CD4-positive, alpha-beta memory T cell (primary cell): ENCODE results near the gene SH3BP2. TPM values are rescaled to one million over a fixed set of nuclear protein-coding genes. Genes with fewer than 3 reads are reported as not detected.
A peak's percentile ranks its signal among the peaks of the same experiment; 100 is the strongest.

Experiments
- CTCF ChIA-PET: fragments of 350-600 bp; sonication (Branson Sonifier 250); formaldehyde crosslinking; loops from one replicate; lab custom pipeline; 2021; ENCODE audit warnings: inconsistent platforms; ENCODE audit not compliant: partially characterized antibody; lab: Charles Lee
- POLR2A ChIA-PET: fragments of 350-600 bp; sonication (Branson Sonifier 250); formaldehyde crosslinking; loops from one replicate; lab custom pipeline; 2021; ENCODE audit not compliant: partially characterized antibody; lab: Charles Lee
- DNase-seq, 5 donors: peaks; one replicate each; pipeline versions ENCODE4 v3.0.0 to v3.0.0-alpha.2; 2020 to 2022; ENCODE audit warnings: mixed read lengths in 1 of 5
- H3K27ac ChIP-seq: one replicate; pipeline ENCODE4 v1.7.0; 2013; ENCODE audit warnings: low read depth, low read length
- H3K27me3 ChIP-seq: 2 replicates; pipeline ENCODE4 v1.7.0; 2013; ENCODE audit warnings: mild to moderate bottlenecking, low read length, moderate library complexity; ENCODE audit not compliant: insufficient read depth
- H3K36me3 ChIP-seq: 2 replicates; pipeline ENCODE4 v1.7.0; 2013; ENCODE audit warnings: mild to moderate bottlenecking, low read length, moderate library complexity; ENCODE audit not compliant: insufficient read depth
- H3K4me1 ChIP-seq: 2 replicates; pipeline ENCODE4 v1.7.0; 2013; ENCODE audit warnings: mild to moderate bottlenecking, low read length, moderate library complexity; ENCODE audit not compliant: insufficient read depth
- H3K4me3 ChIP-seq, 2 donors: one replicate each; pipeline ENCODE4 v1.7.0; 2013; ENCODE audit warnings: low read length in 2 of 2, mild to moderate bottlenecking in 1 of 2
- H3K9me3 ChIP-seq, 2 donors: one replicate each; pipeline ENCODE4 v1.7.0; 2013; ENCODE audit warnings: low read length in 2 of 2, control low read depth in 1 of 2; ENCODE audit not compliant: control insufficient read depth in 1 of 2
- H3K27ac Mint-ChIP-seq, 7 donors: one replicate each; pipeline ENCODE4 v1.8.0; 2020 to 2021; ENCODE audit warnings: mixed read lengths in 7 of 7, mild to moderate bottlenecking in 6 of 7, inconsistent platforms in 3 of 7, moderate library complexity in 3 of 7
- H3K27me3 Mint-ChIP-seq, 2 donors: one replicate each; pipeline ENCODE4 v1.8.0; 2020 to 2021; ENCODE audit warnings: mixed read lengths in 2 of 2
- H3K36me3 Mint-ChIP-seq, 2 donors: one replicate each; pipeline ENCODE4 v1.8.0; 2020 to 2021; ENCODE audit warnings: mixed read lengths in 2 of 2, inconsistent platforms in 1 of 2, mild to moderate bottlenecking in 1 of 2
- H3K4me1 Mint-ChIP-seq, 4 donors: one replicate each; pipeline ENCODE4 v1.8.0; 2020 to 2021; ENCODE audit warnings: mixed read lengths in 4 of 4, mild to moderate bottlenecking in 1 of 4
- H3K4me3 Mint-ChIP-seq, 8 donors: one replicate each; pipeline ENCODE4 v1.8.0; 2020 to 2021; ENCODE audit warnings: mixed read lengths in 8 of 8, mild to moderate bottlenecking in 7 of 8, moderate library complexity in 6 of 8, inconsistent platforms in 3 of 8
- H3K9me3 Mint-ChIP-seq, 8 donors: one replicate each; pipeline ENCODE4 v1.8.0; 2020 to 2021; ENCODE audit warnings: mixed read lengths in 8 of 8, mild to moderate bottlenecking in 5 of 8, inconsistent platforms in 3 of 8, moderate library complexity in 1 of 8
- intact Hi-C: fragments of 100-400 bp; cut with micrococcal nuclease; formaldehyde crosslinking; loops from one replicate; pipeline ENCODE4 v1.15.1; 2023
- polyA plus RNA-seq, 2 donors: library from polyadenylated mRNA; unstranded; fragments of 300-500 nt; fragmentation: Illumina TruSeq; gene quantifications; one replicate each; pipeline ENCODE4 v1.2.3, GENCODE V29; 2021
- total RNA-seq, 2 experiments: library from RNA; stranded (reverse); gene quantifications; one replicate each; pipeline ENCODE4 v1.2.3, GENCODE V29; 2021

Gene SH3BP2
- total and polyA plus RNA-seq, 4 experiments from 2014 or later = 3.8 to 44.3 (median 27.1) TPM

- Histone ChIP-seq H3K36me3 (no peaks in the 10 kb centered on the region), H3K27ac (no peak overlapping the region), H3K9me3 (no peaks in the 10 kb centered on the region), H3K4me3 (no peak overlapping the region), H3K27me3 (no peaks in the 10 kb centered on the region), H3K4me1 (peaks cover 39% of the 10 kb centered on the region)
- POLR2A ChIA-PET = interaction anchor here (3.8 to 8.1 kb wide), 2 partner anchors 11 to 32 kb away, joined by 15 to 77 read pairs; partner anchors contain the start of gene ADD1
- Mint-ChIP-seq H3K27ac (peak overlapping the region in 2 of 7 donors; percentile 48 to 90), H3K36me3 (peaks cover 0 to 16% of the 10 kb centered on the region in 2 donors), H3K4me1 (peaks cover 22 to 51% (median 35%) of the 10 kb centered on the region in 4 donors), H3K4me3 (no peak overlapping the region), H3K27me3 (no peaks in the 10 kb centered on the region), H3K9me3 (no peaks in the 10 kb centered on the region)
- CTCF ChIA-PET = no interaction called here
- DNase-seq = peak in 1 of 5 donors; percentile 17
- intact Hi-C loops = loop anchor here (10.0 kb wide), 1 partner anchor 46 kb away; no protein-coding TSS in a partner anchor
These were observed 17.5 kb downstream of the SH3BP2 start for GRCh38 chr4:2810388-2810787.

GRCh38 chr4:2811830-2812611, 19.1 kb downstream of the SH3BP2 start:
- no peaks in the 10 kb centered on the region for H3K9me3 ChIP-seq
- H3K36me3 Mint-ChIP-seq = peaks cover 0 to 28% of the 10 kb centered on the region in 2 donors
- H3K4me1 Mint-ChIP-seq = peaks cover 34 to 65% (median 48%) of the 10 kb centered on the region in 4 donors
- H3K4me3 Mint-ChIP-seq = peak overlapping the region; percentile 84 to 100 (median 94)
- ChIA-PET CTCF (interaction anchor here (0.9 to 1.8 kb wide), 4 partner anchors 27 to 142 kb away, joined by 3 to 7 read pairs (median 4); no protein-coding TSS in a partner anchor), POLR2A (interaction anchor here (0.7 to 8.1 kb wide), 13 partner anchors 9 to 152 kb away, joined by 3 to 77 read pairs (median 6); partner anchors contain the start of genes ADD1, GRK4 and NOP14)
- no peaks in the 10 kb centered on the region for H3K9me3 Mint-ChIP-seq
- H3K36me3 ChIP-seq = no peaks in the 10 kb centered on the region
- H3K27ac ChIP-seq = peak overlapping the region; percentile 78
- H3K4me3 ChIP-seq = peak overlapping the region; percentile 24 to 74
- H3K27me3 ChIP-seq = no peaks in the 10 kb centered on the region
- H3K4me1 ChIP-seq = peaks cover 56% of the 10 kb centered on the region
- intact Hi-C loops = loop anchor here (1.0 to 10.0 kb wide), 3 partner anchors 14 to 47 kb away; no protein-coding TSS in a partner anchor
- peak; percentile 51 to 75 (median 58) for DNase-seq
- H3K27me3 Mint-ChIP-seq = no peaks in the 10 kb centered on the region
- H3K27ac Mint-ChIP-seq = peak overlapping the region; percentile 96 to 99 (median 98)

GRCh38 chr4:2812612-2813354, 19.9 kb downstream of the SH3BP2 start:
- H3K4me3 ChIP-seq = peak overlapping the region; percentile 69 to 74
- peak overlapping the region; percentile 58 to 99 (median 85) for H3K27ac Mint-ChIP-seq
- intact Hi-C loops = loop anchor here (2.0 to 10.0 kb wide), 2 partner anchors 26 to 48 kb away; no protein-coding TSS in a partner anchor
- ChIA-PET POLR2A (interaction anchor here (0.7 to 8.1 kb wide), 9 partner anchors 14 to 149 kb away, joined by 3 to 77 read pairs (median 8); partner anchors contain the start of gene ADD1), CTCF (interaction anchor here (0.7 to 1.8 kb wide), 6 partner anchors 9 to 141 kb away, joined by 3 to 7 read pairs (median 3); no protein-coding TSS in a partner anchor)
- H3K27me3 Mint-ChIP-seq = no peaks in the 10 kb centered on the region
- H3K27ac ChIP-seq = peak overlapping the region; percentile 78
- peak overlapping the region; percentile 84 to 100 (median 94) for H3K4me3 Mint-ChIP-seq
- H3K36me3 Mint-ChIP-seq = peaks cover 0 to 29% of the 10 kb centered on the region in 2 donors
- peaks cover 63% of the 10 kb centered on the region for H3K4me1 ChIP-seq
- H3K27me3 ChIP-seq = no peaks in the 10 kb centered on the region
- no peaks in the 10 kb centered on the region for H3K9me3 ChIP-seq
- H3K9me3 Mint-ChIP-seq = no peaks in the 10 kb centered on the region
- H3K36me3 ChIP-seq = no peaks in the 10 kb centered on the region
- peaks cover 37 to 68% (median 52%) of the 10 kb centered on the region in 4 donors for H3K4me1 Mint-ChIP-seq
- no peak for DNase-seq

- ChIA-PET CTCF (interaction anchor here (0.7 to 1.8 kb wide), 6 partner anchors 10 to 141 kb away, joined by 3 to 7 read pairs (median 3); no protein-coding TSS in a partner anchor), POLR2A (interaction anchor here (0.7 to 8.1 kb wide), 14 partner anchors 15 to 148 kb away, joined by 3 to 77 read pairs (median 4); partner anchors contain the start of gene ADD1)
- peak overlapping the region; percentile 78 for H3K27ac ChIP-seq
- Mint-ChIP-seq H3K9me3 (no peaks in the 10 kb centered on the region), H3K27me3 (no peaks in the 10 kb centered on the region), H3K4me1 (peaks cover 37 to 69% (median 52%) of the 10 kb centered on the region in 4 donors), H3K4me3 (peak overlapping the region; percentile 84 to 100 (median 94)), H3K27ac (peak overlapping the region; percentile 57 to 98 (median 84)), H3K36me3 (peaks cover 0 to 29% of the 10 kb centered on the region in 2 donors)
- no peaks in the 10 kb centered on the region for H3K9me3 ChIP-seq
- no peak for DNase-seq
- H3K27me3 ChIP-seq = no peaks in the 10 kb centered on the region
- peak overlapping the region; percentile 69 to 74 for H3K4me3 ChIP-seq
- H3K36me3 ChIP-seq = no peaks in the 10 kb centered on the region
- peaks cover 64% of the 10 kb centered on the region for H3K4me1 ChIP-seq
- intact Hi-C loops = loop anchor here (2.0 to 10.0 kb wide), 2 partner anchors 25 to 49 kb away; no protein-coding TSS in a partner anchor
These were observed 20.8 kb downstream of the SH3BP2 start for GRCh38 chr4:2813446-2814405.

GRCh38 chr4:2814627-2815270, 21.9 kb downstream of the SH3BP2 start:
- peak in 1 of 5 donors; percentile 17 for DNase-seq
- peaks cover 0 to 34% of the 10 kb centered on the region in 2 donors for H3K36me3 Mint-ChIP-seq
- intact Hi-C loops = loop anchor here (10.0 kb wide), 1 partner anchor 50 kb away; no protein-coding TSS in a partner anchor

More at GRCh38 chr4:2814627-2815270, 21.9 kb downstream of the SH3BP2 start:
- ChIA-PET POLR2A (interaction anchor here (1.3 to 8.1 kb wide), 6 partner anchors 16 to 29 kb away, joined by 3 to 77 read pairs (median 5); partner anchors contain the start of gene ADD1), CTCF (interaction anchor here (0.6 kb wide), 1 partner anchor 275 kb away, joined by 3 read pairs; no protein-coding TSS in a partner anchor)
- no peaks in the 10 kb centered on the region for H3K27me3 ChIP-seq
- H3K4me3 ChIP-seq = no peak overlapping the region
- Mint-ChIP-seq H3K27ac (peak overlapping the region in 6 of 7 donors; percentile 31 to 98 (median 72)), H3K4me3 (peak overlapping the region in 5 of 8 donors; percentile 84 to 100 (median 96)), H3K27me3 (no peaks in the 10 kb centered on the region), H3K4me1 (peaks cover 41 to 74% (median 59%) of the 10 kb centered on the region in 4 donors), H3K9me3 (no peaks in the 10 kb centered on the region)
- no peaks in the 10 kb centered on the region for H3K9me3 ChIP-seq
- peaks cover 69% of the 10 kb centered on the region for H3K4me1 ChIP-seq
- H3K27ac ChIP-seq = peak overlapping the region; percentile 16
- no peaks in the 10 kb centered on the region for H3K36me3 ChIP-seq
